D721Med (cell line): Measurements from ENCODE around the gene GMDS.

Source experiments
- DNase-seq: peaks from one replicate; pipeline ENCODE4 v3.0.0; 2011; ENCODE audit warnings: low spot score; ENCODE audit not compliant: insufficient read length
- FAIRE-seq: peaks from 2 replicates; lab custom pipeline; 2011; peaks lifted over from hg19 to GRCh38; lab: Jason Lieb, UNC
- CTCF ChIP-seq: IDR thresholded peaks from 2 replicates; pipeline ENCODE4 v1.5.1; 2012; ENCODE audit warnings: mild to moderate bottlenecking, control low read depth; ENCODE audit not compliant: insufficient read depth; ENCODE audit errors: missing control alignments

Gene GMDS

GRCh38 chr6:1686117-1687098 is 559.0 kb downstream of the GMDS start:
- FAIRE-seq (no peak), DNase-seq (no peak)
- TF ChIP-seq CTCF, result peak; percentile 23

DNA sequence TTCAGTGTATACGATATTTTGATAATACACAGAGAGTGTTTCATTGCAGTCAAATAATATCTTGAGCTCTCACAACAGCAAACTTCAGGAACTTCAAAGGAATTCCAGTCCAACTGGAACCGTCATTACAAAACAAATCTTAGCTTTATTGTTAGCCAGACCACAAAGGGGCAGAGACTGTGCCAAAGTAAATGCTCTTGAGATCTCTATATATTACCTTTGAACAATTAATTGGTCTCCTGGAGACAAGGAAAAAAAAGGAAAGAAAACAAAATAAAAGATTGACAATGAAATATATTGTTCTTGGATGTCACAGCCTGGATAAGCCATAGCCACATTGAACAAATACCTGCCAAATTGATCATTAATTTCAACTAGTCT is 565.7 kb downstream of the GMDS start:
- TF ChIP-seq CTCF, result no peak
- DNase-seq (no peak), FAIRE-seq (no peak)

GRCh38 chr6:1679031-1679687 is 566.2 kb downstream of the GMDS start:
- FAIRE-seq, result no peak
- no peak for DNase-seq
- TF ChIP-seq CTCF, result no peak

- FAIRE-seq (no peak), DNase-seq (no peak)
- TF ChIP-seq CTCF, result no peak
Measured at GRCh38 chr6:1678201-1678600, 567.2 kb downstream of the GMDS start.

- no peak for TF ChIP-seq CTCF
- FAIRE-seq, result no peak
- no peak for DNase-seq
Measured at GRCh38 chr6:1672379-1672778, 573.0 kb downstream of the GMDS start.

DNA sequence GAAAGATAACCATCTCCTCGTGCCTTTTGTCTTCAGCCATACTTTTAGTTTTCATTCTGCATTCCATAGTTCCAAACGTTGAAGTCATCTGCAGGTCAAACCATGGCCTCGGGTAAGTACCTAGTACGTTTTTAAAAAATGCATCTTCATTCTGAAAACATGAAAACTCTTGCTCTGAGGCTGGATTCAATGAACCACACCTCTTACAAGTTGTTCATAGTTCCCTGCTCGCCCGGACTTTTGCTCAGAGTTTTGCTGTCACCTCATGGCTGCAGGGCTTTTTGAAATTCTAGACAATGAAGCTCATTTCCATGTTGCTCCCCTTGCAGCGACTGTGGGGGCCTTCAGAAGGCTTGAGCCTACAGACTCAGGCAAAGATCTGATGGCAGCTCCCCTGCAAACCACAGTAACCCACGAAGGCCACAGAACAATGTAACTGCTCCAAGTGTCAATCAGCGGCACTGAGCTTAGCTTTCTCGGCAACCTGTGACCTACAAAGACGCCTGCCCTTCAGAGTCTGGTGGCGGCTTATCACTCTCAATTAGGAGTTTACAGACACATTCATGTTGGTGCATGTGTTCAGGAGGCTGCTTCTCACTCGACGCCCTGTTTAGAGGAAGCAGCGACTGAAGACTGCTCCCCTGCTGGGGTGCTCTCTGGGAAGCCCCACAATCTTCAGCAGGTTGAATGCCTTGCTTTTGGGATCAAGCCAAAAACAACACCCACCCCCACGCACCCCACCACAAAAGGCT is 574.5 kb downstream of the GMDS start:
- no peak for FAIRE-seq
- TF ChIP-seq CTCF, result no peak
- no peak for DNase-seq
